Mammary epithelial cell (primary cell): ENCODE data around the gene SKI.

Experiments
- EZH2 ChIP-seq: IDR thresholded peaks from 2 replicates; pipeline ENCODE4 v1.6.1; 2012; ENCODE audit warnings: low read length, inconsistent platforms, borderline replicate concordance
- TF ChIP-seq, protein P1 (sequence below), 2 donors: IDR thresholded peaks in 1 of 2; conservative IDR thresholded peaks in 1 of 2; 2 replicates each; pipeline ENCODE4 v1.5.1; 2011 to 2012; ENCODE audit warnings: inconsistent platforms in 2 of 2, low read length in 2 of 2, mild to moderate bottlenecking in 2 of 2, control low read depth in 1 of 2, low read depth in 1 of 2; ENCODE audit not compliant: insufficient read depth in 1 of 2; ENCODE audit errors: extremely low read depth in 1 of 2

- TF ChIP-seq, protein P1, sequence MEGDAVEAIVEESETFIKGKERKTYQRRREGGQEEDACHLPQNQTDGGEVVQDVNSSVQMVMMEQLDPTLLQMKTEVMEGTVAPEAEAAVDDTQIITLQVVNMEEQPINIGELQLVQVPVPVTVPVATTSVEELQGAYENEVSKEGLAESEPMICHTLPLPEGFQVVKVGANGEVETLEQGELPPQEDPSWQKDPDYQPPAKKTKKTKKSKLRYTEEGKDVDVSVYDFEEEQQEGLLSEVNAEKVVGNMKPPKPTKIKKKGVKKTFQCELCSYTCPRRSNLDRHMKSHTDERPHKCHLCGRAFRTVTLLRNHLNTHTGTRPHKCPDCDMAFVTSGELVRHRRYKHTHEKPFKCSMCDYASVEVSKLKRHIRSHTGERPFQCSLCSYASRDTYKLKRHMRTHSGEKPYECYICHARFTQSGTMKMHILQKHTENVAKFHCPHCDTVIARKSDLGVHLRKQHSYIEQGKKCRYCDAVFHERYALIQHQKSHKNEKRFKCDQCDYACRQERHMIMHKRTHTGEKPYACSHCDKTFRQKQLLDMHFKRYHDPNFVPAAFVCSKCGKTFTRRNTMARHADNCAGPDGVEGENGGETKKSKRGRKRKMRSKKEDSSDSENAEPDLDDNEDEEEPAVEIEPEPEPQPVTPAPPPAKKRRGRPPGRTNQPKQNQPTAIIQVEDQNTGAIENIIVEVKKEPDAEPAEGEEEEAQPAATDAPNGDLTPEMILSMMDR (conservative IDR thresholded peaks at IDR 0.05 in 1 of 2, IDR thresholded peaks at IDR 0.05 in 1 of 2; ENCODE audit: extremely low read depth in 1 of 2, insufficient read depth in 1 of 2, low read depth in 1 of 2, low read length in 2 of 2) = no peak
- no peak for TF ChIP-seq EZH2
These were observed 3.3 kb upstream of the SKI start for GRCh38 chr1:2224631-2225428.
